HG03066 (cell line): ENCODE measurements around the gene DAGLA.
"Not testable (repeated sequence)": the region's sequence is repeated elsewhere in the genome, so short reads cannot be mapped to it uniquely, and the experiment has no call there.

Experiments used
- ATAC-seq: cut with Tn5 transposase; IDR thresholded peaks from one replicate; pipeline ENCODE4 v1.9.1; 2021; ENCODE audit warnings: low read depth; ENCODE audit not compliant: unreplicated experiment

DAGLA gene, protein sequence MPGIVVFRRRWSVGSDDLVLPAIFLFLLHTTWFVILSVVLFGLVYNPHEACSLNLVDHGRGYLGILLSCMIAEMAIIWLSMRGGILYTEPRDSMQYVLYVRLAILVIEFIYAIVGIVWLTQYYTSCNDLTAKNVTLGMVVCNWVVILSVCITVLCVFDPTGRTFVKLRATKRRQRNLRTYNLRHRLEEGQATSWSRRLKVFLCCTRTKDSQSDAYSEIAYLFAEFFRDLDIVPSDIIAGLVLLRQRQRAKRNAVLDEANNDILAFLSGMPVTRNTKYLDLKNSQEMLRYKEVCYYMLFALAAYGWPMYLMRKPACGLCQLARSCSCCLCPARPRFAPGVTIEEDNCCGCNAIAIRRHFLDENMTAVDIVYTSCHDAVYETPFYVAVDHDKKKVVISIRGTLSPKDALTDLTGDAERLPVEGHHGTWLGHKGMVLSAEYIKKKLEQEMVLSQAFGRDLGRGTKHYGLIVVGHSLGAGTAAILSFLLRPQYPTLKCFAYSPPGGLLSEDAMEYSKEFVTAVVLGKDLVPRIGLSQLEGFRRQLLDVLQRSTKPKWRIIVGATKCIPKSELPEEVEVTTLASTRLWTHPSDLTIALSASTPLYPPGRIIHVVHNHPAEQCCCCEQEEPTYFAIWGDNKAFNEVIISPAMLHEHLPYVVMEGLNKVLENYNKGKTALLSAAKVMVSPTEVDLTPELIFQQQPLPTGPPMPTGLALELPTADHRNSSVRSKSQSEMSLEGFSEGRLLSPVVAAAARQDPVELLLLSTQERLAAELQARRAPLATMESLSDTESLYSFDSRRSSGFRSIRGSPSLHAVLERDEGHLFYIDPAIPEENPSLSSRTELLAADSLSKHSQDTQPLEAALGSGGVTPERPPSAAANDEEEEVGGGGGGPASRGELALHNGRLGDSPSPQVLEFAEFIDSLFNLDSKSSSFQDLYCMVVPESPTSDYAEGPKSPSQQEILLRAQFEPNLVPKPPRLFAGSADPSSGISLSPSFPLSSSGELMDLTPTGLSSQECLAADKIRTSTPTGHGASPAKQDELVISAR

DNA sequence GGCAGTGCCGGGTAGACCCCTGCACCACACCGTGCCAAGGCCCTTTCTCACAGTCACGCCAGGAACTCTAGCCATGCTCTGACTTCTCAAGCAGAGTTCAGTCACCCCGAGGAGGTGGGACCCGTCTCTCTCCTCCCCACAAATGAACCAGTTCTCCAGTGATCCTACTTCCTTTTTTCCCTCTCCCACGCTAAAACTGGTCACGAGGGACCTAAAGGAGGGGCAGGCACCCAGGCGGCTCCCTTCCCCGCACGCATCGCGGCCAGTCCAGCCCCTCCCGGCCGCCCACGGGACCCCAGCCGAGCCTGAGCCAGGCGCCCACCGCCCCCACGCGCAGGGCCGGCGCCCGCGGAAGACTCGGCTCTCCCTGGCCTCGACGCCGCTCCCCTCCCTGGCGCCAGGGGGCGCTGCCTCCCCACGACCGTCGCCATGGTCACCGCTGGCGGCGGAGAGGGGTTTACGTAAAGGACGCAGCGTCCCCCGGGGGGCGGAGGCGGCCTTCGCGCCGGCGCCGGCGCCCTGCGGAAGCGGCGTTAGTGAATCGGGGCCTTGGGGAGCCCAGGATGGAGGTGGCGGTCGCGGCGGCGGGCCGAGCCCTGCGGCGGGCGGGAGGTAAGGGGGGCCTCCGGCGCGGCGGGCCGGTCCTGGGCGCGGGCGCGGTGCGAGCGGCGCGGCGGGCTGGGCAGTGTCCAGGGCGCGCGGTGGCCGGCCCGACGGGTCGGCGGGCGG is at the start of gene DAGLA:
TSS of gene DAGLA (plus strand) at position 499 of the 729 bp plus-strand sequence. CDS start 39,765 bp downstream, outside the sequence.
- ATAC-seq: no peak

DNA sequence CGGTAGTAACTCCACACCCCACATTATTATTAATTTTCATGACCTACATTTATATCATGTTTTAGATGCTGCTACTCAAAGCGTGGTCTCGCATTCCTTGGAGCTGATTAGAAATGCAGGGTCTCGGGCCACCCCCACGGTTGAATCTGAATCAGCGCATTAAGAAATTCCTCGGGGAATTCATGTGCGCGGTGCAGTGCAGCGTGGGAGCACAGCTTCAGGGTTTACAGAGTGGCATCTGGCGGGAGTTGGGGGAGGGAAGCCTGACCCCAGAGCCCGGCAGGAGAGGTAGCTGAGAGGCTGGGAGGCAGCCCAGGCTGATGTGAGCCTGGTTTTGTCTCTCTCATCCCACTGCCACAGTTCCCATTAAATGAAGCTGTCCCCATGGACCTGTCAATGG is 48.1 kb upstream of the DAGLA start:
- no peak for ATAC-seq

DNA sequence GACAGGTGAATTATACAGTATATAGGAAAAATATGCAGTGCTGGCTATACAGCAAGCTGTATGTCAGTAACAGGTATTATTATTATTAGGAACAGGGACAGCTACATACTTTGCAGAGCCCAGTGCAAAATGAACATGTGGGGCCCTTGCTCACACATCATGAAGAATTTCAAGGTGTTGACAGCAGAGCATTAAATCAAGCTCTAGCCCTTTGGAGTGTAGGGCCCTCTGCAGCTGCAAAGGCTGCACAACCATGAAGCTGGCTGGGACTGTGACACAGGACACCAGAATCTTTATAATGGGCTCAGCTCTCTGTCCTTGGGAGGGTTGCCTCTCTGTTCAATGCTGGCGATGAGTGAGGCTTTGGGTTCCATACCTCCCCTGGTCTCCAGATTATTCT is 44.9 kb upstream of the DAGLA start:
- ATAC-seq: no peak

DNA sequence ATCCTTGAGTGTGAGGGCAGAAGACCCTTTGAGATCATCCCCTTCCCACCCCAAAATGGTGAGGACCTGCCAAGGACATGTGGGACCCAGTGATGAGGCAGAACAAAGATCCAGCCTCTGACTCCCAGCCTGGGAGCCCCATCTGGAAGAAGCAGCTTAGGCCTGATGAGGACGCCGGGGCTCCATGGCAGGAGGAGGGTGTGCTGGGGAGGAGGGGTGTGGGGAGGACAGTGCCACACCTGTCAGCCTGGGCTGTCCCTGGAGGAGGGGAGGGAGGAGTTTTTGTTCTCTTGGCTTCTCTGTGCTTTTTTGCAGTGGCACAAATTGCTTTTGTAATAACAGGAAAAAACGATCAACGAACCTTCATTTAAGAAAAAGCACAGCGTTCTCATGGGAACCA is 44.4 kb upstream of the DAGLA start:
- no peak for ATAC-seq

DNA sequence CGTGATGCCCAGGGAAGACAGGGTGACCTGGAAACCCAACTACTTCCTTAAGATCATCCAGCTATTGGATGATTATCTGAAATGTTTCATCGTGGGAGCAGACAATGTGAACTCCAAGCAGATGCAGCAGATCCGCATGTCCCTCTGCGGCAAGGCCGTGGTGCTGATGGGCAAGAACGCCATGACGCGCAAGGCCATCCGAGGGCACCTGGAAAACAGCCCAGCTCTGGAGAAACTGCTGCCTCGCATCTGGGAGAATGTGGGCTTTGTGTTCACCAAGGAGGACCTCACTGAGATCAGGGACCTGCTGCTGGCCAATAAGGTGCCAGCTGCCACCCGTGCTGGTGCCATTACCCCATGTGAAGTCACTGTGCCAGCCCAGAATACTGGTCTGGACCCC is 43.5 kb upstream of the DAGLA start:
- no peak for ATAC-seq

DNA sequence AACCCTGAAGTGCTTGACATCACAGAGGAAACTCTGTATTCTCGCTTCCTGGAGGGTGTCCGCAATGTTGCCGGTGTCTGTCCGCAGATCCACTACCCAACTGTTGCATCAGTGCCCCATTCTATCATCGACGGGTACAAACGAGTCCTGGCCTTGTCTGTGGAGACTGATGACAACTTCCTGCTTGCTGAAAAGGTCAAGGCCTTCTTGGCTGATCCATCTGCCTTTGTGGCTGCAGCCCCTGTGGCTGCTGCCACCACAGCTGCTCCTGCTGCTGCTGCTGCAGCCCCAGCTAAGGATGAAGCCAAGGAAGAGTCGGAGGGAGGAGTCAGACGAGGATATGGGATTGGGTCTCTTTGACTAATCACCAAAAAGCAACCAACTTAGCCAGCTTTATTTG is 42.9 kb upstream of the DAGLA start:
- no peak for ATAC-seq

DNA sequence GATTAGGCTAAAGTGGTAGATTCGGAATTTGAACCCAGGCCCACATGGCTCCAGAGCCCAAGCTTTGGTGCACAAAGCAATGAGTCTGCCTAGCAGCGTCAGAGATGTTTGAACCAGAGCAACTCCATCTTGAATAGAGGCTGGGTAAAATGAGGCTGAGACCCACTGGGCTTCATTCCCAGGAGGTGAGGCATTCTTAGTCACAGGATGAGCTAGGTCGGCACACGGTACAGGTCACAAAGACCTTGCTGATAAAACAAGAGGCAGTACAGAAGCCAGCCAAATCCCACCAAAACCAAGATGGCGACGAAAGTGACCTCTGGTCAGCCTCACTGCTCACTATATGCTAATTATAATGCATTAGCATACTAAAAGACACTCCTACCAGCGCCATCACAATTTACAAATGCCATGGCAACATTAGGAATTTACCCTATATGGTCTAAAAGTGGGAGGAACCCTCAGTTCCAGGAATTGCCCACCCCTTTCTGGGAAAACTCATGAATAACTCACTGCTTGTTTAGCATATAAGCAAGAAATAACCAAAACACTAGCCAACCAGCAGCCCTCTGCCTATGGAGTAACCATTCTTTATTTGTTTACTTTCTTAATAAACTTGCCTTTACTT is 40.3 kb upstream of the DAGLA start:
- no peak for ATAC-seq

DNA sequence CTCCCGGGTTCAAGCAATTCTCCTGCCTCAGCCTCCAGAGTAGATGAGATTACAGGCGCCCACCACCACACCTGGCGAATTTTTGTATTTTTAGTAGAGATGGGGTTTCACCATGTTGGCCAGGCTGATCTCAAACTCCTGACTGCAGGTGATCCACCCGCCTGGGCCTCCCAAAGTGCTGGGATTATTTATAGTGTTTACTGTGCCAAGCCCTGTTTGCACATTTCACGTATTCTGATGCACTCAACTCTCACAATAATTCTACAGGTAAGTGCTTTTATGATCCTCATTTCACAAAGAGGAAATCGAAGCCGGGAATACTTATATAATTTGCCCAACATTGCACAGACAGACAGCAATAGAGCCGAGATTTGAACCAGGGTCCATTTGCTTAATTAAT is 38.0 kb upstream of the DAGLA start:
- ATAC-seq: no peak

DNA sequence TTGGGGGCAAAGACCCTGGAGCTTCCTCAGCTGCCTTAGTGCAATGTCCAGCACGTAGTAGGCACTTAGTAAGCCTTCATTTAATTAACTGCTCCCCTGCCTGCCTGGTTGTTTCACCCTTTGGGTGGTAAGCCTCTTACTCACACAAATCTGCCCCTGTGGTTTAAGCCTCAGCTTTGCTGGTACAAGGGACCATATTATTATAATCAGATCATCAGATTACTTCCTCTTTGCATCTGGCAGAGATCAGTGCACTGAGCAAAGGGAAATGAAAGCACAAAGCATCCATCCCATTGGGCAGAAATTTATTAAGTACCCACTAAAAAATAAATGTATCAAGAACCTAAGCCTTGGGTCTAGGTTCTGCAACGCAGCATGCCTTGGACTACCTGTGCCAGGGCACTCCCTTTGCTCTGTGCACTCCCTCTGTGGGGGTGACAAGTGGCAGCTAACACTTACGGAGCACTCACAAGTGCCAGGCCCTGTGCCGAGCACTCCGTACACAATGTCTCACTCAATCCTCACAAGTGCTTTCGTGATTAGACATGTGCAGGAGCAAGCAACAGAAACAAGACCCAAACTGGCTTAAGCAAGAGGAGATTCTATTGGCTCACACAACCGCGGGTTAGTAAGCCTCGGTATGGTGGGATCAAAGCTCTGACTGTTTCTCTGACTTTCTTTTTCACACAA is 34.9 kb upstream of the DAGLA start:
- no peak for ATAC-seq

DNA sequence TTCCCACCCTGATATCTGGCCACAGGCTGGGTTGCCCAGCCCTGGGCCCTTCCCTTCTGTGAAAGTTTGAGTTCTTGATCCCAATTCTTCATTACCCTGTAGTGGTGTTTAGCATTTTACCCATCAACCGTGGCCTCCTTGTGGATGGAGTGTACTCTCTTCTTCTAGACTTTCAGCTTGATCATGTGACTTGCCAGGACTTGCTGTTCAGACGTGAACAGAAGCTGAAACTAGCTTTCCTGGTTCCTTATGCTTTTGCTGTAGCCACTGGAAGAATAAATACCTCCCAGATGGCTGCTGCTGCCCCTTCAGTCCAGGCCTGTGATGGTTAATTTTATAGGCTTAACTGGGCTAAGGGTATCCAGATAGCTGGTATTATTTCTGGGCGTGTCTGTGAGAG is 32.7 kb upstream of the DAGLA start:
- ATAC-seq: no peak

DNA sequence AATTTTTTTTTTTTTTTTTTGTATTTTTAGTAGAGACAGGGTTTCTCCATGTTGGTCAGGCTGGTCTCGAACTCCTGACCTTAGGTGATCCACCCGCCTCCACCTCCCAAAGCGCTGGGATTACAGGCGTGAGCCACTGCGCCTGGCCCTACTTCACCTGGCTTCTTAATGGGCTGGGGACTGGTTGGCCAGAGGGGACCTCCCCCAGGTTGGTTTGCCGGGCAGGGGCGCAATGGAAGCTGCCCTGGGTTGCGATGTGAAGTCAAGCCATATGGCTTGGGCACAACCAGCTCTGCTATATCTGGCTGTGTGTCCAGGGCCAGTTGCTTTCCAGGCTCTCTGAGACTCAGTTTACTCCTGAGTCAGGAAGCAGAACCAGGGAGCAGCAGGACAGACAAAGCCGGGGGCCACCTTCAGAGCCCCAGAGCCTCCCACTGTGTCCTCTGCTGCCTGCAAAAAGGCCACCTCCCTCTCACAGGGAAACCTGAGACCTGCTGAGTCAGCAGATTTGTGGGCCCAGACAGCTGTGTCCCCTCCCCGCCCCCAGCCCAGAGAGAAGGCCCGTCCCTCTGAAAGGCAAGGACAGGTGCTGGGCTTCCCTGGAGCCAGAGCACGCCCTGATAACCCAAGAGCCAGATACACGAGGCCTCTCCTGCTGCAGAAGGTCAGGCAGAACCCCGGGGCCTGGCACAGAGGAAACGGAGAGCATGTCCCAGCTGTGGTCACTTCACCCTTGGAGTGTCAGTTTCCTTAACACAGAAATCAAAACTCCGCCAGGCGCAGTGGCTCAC is 29.2 kb upstream of the DAGLA start:
- ATAC-seq: no peak

DNA sequence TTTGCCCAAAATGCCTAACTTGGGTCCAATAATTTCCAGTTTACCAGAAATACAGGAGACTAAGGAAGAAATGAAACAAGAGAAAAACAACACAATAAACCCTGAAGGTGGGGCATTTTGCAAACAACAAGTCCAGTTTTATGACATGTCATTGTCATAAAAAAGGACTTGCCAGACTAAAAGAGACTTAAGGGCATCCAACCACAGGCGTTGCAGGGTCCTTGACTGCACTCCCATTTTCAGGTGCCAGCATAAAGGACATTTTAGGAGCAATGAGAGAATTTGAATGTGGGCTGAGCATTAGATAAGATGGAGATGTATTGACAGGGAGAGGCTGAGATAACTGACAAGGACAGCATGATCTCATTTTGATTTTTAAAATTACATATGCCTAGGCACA is 28.1 kb upstream of the DAGLA start:
- no peak for ATAC-seq

DNA sequence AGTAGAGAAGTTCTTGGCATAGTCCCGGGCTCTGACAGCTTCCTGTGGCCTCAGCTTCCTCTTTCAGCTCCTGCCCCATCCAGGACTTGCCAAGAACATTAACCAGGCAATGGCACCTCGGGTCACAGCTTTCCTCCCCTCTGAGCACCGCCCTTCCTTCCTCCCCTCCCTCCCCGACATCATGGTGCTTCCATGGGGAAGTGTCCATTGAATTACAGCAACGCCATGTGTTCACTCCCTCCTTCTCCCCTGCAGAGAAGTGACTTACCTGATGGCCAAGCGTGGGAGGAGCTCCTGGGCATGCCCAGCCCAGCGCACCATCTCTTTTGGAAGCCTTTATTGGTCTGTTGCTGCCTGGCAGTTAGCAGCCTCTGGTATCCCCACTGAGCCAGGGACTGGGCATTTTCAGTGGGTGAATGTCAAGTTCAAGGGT is 25.8 kb upstream of the DAGLA start:
- no peak for ATAC-seq

DNA sequence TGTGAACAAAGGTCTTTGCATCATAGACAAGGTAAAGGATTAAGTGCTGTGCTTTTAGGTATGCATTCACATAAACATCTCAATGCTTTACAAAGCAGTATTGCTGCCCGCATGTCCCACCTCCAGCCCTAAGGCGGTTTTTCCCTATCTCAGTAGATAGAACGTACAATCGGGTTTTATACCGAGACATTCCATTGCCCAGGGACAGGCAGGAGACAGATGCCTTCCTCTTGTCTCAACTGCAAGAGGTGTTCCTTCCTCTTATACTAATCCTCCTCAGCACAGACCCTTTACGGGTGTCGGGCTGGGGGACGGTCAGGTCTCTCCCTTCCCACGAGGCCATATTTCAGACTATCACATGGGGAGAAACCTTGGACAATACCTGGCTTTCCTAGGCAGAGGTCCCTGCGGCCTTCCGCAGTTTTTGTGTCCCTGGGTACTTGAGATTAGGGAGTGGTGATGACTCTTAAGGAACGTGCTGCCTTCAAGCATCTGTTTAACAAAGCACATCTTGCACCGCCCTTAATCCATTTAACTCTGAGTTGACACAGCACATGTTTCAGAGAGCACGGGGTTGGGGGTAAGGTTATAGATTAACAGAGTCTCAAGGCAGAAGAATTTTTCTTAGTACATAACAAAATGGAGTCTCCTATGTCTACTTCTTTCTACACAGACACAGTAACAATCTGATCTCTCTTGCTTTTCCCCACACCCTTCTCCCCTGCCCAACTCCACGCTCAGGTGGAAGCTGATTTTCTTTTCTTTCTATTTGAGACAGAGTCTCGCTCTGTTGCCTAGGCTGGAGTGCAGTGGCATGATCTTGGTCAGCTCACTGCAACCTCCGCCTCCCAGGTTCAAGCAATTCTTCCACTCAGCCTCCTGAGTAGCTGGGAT is 24.7 kb upstream of the DAGLA start:
- ATAC-seq: not testable (repeated sequence)

DNA sequence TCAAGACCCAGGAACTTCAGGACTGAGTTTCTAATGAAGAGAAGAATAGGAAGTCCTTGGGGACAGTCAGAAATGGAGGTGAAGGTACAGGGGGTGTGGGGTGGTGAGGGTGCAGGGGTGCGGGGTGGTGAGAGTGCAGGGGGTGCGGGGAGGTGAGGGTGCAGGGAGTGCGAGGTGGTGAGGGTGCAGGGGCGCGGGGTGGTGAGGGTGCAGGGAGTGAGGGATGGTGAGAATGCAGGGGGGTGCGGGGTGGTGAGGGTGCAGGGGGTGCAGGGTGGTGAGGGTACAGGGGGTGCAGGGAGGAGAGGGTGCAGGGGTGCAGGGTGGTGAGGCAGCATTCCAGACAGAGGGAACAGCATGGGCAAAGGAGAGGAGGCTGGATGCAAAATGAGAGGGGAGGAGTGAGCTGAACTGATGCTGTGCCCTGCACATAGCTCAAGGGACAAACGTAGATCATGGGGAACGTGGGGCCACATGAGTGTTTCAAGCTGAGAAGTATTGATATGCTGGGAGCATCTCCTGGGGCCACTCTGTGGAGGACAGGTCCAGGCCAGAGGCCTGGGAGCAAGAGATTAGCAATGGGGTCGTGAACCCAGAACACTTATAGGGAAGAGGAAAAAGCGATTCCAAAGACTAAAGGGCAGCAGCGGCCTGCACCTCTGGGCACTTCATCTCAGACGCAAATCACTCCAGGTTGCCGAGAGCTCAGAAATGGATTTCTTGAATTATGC is 23.7 kb upstream of the DAGLA start:
- ATAC-seq: no peak

DNA sequence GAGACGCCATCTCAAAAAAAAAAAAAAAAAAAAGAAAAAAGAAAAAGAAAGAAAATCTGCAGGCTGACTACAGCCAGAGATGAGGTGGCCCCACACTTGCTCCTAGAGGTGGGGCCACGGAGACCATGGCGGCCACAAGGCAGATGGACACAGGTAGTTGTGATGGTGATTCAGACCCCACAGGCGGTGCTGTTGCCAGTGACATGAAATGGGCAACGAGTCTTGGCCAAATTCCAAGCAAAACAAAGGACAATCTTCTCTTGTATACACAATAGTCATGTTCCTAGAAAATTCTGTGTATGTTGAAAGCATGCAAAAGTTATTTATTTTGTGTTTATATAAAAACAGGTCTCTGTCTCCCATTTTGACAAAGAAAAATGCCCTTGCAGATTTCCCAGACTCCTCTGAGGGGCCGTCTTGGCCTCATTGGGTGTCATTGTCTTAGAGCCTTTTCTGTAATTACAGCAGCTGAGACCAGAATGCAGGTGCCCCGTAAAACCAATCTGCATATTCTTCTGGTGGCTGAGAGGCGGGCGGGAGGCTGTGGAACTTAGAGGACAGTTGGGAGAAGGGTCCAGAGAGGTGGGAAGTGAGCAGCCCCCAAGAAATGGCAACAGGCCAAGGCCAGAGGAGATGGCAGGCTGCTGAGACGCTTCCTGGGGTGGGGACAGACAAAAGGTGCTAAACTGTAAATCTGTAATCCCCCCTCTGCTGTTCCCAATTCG is 22.5 kb upstream of the DAGLA start:
- no peak for ATAC-seq
